ENCODE measurements around the gene COL4A3.

Gene COL4A3

GRCh38 chr2:227326783-227327182, 162.4 kb downstream of the COL4A3 start:
- in situ Hi-C loops (cut with HindIII; ENCODE audit: low sequenced_read_pairs): no loop called here

GRCh38 chr2:227335713-227336112, 171.3 kb downstream of the COL4A3 start:
- in situ Hi-C loops (cut with HindIII; ENCODE audit: low sequenced_read_pairs): no loop called here

GRCh38 chr2:227337442-227337841, 173.0 kb downstream of the COL4A3 start:
- in situ Hi-C loops (cut with HindIII; ENCODE audit: low sequenced_read_pairs): no loop called here

- in situ Hi-C loops (cut with HindIII; ENCODE audit: low sequenced_read_pairs): no loop called here
Observed at GRCh38 chr2:227339098-227339599, 174.7 kb downstream of the COL4A3 start.

GRCh38 chr2:227340106-227340505, 175.7 kb downstream of the COL4A3 start:
- in situ Hi-C loops (cut with HindIII; ENCODE audit: low sequenced_read_pairs): no loop called here

- in situ Hi-C loops (cut with HindIII; ENCODE audit: low sequenced_read_pairs): no loop called here
Observed at GRCh38 chr2:227341553-227341952, 177.1 kb downstream of the COL4A3 start.

- in situ Hi-C loops (cut with HindIII; ENCODE audit: low sequenced_read_pairs): no loop called here
Observed at GRCh38 chr2:227344231-227344630, 179.8 kb downstream of the COL4A3 start.

- in situ Hi-C loops (cut with HindIII; ENCODE audit: low sequenced_read_pairs): no loop called here
Observed at GRCh38 chr2:227347117-227347516, 182.7 kb downstream of the COL4A3 start.

- in situ Hi-C loops (cut with HindIII; ENCODE audit: low sequenced_read_pairs): no loop called here
Observed at GRCh38 chr2:227348324-227348723, 183.9 kb downstream of the COL4A3 start.

GRCh38 chr2:227349989-227350612, 185.7 kb downstream of the COL4A3 start:
- in situ Hi-C loops (cut with HindIII; ENCODE audit: low sequenced_read_pairs): no loop called here

GRCh38 chr2:227351639-227352038, 187.2 kb downstream of the COL4A3 start:
- in situ Hi-C loops (cut with HindIII; ENCODE audit: low sequenced_read_pairs): no loop called here

GRCh38 chr2:227360351-227360750, 195.9 kb downstream of the COL4A3 start:
- in situ Hi-C loops (cut with HindIII; ENCODE audit: low sequenced_read_pairs): no loop called here

- in situ Hi-C loops (cut with HindIII; ENCODE audit: low sequenced_read_pairs): no loop called here
Observed at GRCh38 chr2:227363756-227364155, 199.3 kb downstream of the COL4A3 start.
